Putamen (tissue), 1 donor: ENCODE results near the gene CAPN14.

Experiments
- DNase-seq: peaks from one replicate; pipeline ENCODE4 v3.0.0-alpha.2; 2016; ENCODE audit warnings: low spot score

Gene CAPN14

GRCh38 chr2:31140151-31140550 is 77.2 kb downstream of the CAPN14 start:
- no peak for DNase-seq

DNA sequence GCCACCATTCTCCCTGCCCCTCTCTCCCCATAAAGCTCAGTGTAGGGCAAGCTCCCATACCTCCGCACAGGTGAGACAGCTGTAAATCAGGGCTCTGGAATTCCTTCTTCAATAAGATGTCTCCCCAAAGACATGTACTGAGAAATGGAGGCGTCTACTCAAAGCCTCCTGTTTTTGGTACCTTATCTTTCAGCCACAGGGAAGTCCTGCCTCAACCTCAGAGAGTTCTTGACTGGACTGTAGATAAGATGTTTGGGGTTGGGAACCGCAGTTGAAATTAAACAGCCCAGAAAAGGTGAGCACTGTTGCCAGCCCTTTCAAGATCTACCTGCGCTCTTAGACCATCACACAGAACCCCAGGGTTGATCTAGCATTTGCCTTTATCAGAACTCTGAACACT is 77.6 kb downstream of the CAPN14 start:
- no peak for DNase-seq

- DNase-seq, result peak; percentile 25
Observed at GRCh38 chr2:31138037-31138962, 79.0 kb downstream of the CAPN14 start, which contains the start of gene GALNT14. Gene GALNT14, minus strand, starts transcription at chr2:31138440. Its CDS starts 354 bp downstream, at chr2:31138086.

DNA sequence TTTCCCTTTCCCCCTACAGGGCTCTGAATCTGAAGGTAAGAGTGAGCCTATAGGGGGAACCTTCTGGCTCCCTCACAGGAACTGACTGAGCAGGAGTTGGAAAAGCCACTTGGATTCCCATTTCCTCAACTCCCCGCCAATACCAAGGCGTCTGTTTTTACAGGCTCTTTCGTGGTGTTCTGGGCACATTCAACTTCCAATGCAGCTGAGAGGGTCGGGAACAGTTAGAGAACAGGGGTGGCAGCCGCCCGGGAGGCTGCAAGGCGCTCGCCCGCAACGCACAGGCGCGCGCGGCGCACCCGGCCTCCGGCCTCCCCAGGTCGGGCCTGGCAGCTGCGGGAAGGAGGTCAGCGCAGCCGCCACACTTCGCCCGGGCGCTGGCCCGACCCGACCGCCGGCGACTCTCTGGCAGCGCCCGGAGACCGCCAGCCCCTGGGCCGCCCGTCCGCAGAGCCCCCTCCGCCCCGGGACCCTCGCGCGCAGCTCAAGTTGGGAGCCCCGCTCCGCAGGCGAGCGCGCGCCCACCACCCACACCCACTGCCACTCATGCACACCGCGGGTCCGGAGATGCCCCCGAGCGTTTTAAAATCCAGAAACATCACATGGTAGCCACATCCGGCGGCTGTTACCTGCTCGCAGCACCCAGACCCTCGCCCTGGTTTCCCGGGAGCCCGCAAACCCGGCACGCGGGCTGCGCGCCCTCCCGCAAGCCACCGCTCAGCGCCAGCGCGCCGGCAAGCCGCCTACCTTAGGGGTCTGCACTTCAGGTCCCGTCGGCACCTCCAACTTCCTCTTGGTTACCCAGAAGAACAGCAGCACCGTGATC is 79.9 kb downstream of the CAPN14 start:
- no peak for DNase-seq

DNA sequence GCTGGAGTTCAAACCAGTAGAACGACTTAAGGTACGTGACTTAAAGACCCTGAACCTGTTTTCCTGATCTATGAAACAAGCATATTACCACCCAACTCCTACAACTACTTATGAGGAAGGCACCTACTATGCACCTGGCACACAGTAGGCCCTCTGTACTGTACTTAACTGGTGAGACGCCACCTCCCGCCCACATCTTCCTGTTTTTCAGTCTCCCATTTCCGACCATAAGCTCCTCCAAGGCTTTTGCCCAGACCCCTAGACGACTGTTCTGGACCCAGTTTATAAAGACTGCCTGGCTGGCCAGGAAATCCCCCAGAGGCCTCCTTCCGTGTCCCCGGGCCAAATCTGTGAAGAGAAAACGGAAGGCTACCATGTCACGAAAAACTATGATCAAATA is 80.6 kb downstream of the CAPN14 start:
- DNase-seq, result no peak

GRCh38 chr2:31136000-31136399 is 81.3 kb downstream of the CAPN14 start:
- DNase-seq, result no peak

GRCh38 chr2:31134480-31134879 is 82.8 kb downstream of the CAPN14 start:
- DNase-seq, result no peak

- no peak for DNase-seq
Observed at GRCh38 chr2:31132786-31133185, 84.5 kb downstream of the CAPN14 start.

GRCh38 chr2:31131871-31132270 is 85.4 kb downstream of the CAPN14 start:
- no peak for DNase-seq

DNA sequence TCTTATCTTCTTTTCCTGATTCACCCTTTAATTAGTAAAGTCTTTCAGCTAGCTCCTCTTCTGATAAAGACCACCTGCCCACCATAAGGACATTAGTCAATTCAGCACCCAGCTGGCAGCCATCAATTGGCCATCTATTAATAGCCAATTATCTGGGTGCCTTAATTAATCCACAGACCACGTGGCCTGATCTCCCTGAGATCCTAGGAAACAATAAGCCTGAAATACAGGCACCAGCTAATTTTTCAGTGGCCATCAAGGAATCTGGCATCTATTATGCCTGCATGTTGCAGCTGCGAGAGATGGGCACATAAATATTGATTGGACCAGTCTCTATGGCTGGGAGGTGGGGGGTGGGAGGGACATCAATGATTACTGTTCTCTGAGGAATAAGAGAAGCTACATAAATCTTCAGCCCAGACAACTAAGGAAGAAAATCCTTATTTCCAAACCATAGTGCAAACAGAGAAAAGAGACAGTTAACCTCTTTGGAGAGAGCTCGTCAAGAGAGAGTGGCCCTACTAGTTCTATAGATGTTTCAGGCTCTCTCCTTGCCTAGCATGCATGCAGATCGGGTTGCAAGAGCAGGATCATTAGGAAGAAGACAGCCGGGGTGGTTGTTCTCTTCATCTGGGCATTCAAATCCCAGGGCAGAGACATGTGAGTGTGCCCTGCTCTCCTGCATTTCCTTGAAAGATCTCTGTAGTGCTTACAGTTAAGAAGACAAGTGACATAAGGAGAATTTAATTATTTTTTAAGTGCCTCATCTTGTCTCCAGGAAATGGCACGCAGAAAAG is 87.7 kb downstream of the CAPN14 start:
- DNase-seq, result no peak

DNA sequence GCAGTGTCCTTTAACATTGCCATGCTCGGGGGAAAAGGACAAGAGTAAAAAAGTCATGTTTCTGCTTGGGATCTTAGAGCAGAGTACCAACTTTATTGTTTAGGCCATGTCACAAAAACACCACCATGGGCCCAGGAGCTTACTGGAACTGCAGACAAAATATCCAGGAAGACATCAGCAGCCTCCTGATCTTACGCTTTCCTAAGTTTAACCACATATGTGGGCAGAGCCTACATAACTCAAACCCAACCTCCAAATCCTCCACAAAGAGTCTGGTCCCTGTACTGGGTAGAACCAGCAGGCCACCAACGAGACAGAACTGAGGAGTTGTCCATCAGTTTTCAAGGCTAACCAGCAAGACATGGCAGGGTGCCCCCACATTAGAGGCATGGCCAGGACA is 89.4 kb downstream of the CAPN14 start:
- DNase-seq, result no peak

- DNase-seq, result no peak
Observed at GRCh38 chr2:31125918-31126695, 91.2 kb downstream of the CAPN14 start.

DNA sequence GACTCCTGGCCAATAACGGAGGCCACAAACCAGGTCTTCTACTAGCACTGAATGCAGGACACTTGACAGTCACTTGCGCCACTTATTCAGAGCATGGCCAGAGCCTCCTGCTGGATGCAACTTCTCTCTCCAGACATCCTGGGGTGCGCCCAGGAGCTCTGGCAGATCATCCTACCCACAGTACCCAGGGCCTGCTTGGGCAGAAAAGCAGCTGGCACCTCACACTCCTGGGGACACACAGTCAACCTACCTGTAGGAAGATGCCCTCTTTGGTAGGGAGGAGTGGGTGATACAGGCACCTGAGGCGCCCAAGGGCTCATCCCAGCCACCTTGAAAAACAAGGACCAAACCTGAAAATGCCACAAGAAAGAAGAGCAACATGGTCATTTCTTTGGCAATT is 92.4 kb downstream of the CAPN14 start:
- no peak for DNase-seq
